Gastrocnemius medialis (tissue), 4 donors: Measurements from ENCODE around the gene SAMMSON.

Source experiments
- POLR2A ChIP-seq, 2 donors: fragments of 450-650 bp; IDR thresholded peaks; one replicate each; pipeline ENCODE4 v1.6.1; 2017; ENCODE audit warnings: antibody characterized with exemption in 2 of 2, mild to moderate bottlenecking in 2 of 2, moderate library complexity in 2 of 2
- TF ChIP-seq, protein P1 (sequence below), 5 experiments: fragments of 450-650 bp in 3 of 5; fragments of 200-600 bp in 2 of 5; sonication (generic) in 2 of 5; IDR thresholded peaks in 4 of 5; conservative IDR thresholded peaks in 1 of 5; 1 replicate in 4 of 5; 2 replicates in 1 of 5; pipeline ENCODE4 v1.5.1; 2016 to 2019; ENCODE audit warnings: antibody characterized with exemption in 5 of 5, mild to moderate bottlenecking in 3 of 5, moderate library complexity in 3 of 5

GRCh38 chr3:70053293-70053692 lies 53.8 kb downstream of the SAMMSON start:
- TF ChIP-seq, protein P1, sequence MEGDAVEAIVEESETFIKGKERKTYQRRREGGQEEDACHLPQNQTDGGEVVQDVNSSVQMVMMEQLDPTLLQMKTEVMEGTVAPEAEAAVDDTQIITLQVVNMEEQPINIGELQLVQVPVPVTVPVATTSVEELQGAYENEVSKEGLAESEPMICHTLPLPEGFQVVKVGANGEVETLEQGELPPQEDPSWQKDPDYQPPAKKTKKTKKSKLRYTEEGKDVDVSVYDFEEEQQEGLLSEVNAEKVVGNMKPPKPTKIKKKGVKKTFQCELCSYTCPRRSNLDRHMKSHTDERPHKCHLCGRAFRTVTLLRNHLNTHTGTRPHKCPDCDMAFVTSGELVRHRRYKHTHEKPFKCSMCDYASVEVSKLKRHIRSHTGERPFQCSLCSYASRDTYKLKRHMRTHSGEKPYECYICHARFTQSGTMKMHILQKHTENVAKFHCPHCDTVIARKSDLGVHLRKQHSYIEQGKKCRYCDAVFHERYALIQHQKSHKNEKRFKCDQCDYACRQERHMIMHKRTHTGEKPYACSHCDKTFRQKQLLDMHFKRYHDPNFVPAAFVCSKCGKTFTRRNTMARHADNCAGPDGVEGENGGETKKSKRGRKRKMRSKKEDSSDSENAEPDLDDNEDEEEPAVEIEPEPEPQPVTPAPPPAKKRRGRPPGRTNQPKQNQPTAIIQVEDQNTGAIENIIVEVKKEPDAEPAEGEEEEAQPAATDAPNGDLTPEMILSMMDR (IDR thresholded peaks at IDR 0.05 in 4 of 5, conservative IDR thresholded peaks at IDR 0.05 in 1 of 5): no peak
- no peak for TF ChIP-seq POLR2A (IDR thresholded peaks at IDR 0.05)
